ENCODE data around the gene CCDC71. TPM values are rescaled to one million over a fixed set of nuclear protein-coding genes. Genes with fewer than 3 reads are reported as not detected.

Gene CCDC71
- polyA plus RNA-seq, 3 donors = 1.0 to 11.2 (median 1.2) TPM

DNA sequence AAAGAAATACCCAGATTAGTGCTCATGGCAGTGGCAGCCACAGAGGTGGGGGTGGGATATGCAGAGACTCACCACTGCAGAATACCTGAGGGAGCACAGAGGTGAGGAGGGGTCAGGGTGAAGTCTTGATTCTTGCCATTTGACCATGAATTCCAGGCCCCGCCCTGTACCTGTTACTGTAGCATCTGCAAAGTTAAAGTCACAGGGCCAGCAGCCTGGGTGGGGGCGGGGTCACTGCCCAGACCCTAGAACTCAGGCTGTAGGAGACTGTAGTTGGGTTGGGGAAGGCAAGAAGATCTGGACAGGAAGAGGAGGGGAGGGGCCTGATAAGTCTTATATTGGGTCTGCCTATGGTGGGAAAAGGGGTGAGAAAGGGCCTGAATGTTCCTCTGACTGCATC, 14.5 kb downstream of the CCDC71 start:
- Histone ChIP-seq H3K9me3 (replicated peaks in 1 of 2; ENCODE audit: control insufficient read depth in 1 of 2, insufficient read depth in 1 of 2, low read length in 2 of 2) (no peaks in the 10 kb centered on the region), H3K4me2 (replicated peaks; ENCODE audit: extremely low read depth, low read length, poor library complexity, severe bottlenecking) (no peak overlapping the region), H3K36me3 (replicated peaks in 1 of 2; ENCODE audit: control insufficient read depth in 1 of 2, insufficient read depth in 2 of 2, low read length in 2 of 2) (no peaks in the 10 kb centered on the region), H3K4me1 (ENCODE audit: control insufficient read depth in 1 of 2, insufficient read depth in 2 of 2, low read length in 2 of 2) (no peaks in the 10 kb centered on the region), H3K4me3 (replicated peaks in 1 of 3; ENCODE audit: low read depth in 2 of 3, low read length in 3 of 3) (no peak overlapping the region), H3K27ac (ENCODE audit: low read depth in 1 of 2, low read length in 2 of 2) (no peak overlapping the region), H2AFZ (ENCODE audit: insufficient read depth, low read depth, low read length, poor library complexity, severe bottlenecking) (no peak overlapping the region), H4K20me1 (ENCODE audit: insufficient read depth, low read length) (no peaks in the 10 kb centered on the region), H3K9ac (ENCODE audit: insufficient read depth, low read length, poor library complexity, severe bottlenecking) (no peak overlapping the region), H3K79me2 (ENCODE audit: insufficient read depth, low read length) (no peaks in the 10 kb centered on the region), H3K27me3 (ENCODE audit: control insufficient read depth in 2 of 2, insufficient read depth in 2 of 2, low read length in 2 of 2) (no peaks in the 10 kb centered on the region)
- DNase-seq = no peak
- intact Hi-C loops (cut with micrococcal nuclease) = loop anchor here in 1 of 2 donors (10.0 kb wide), 1 partner anchor 157 kb away; the partner anchor contains the start of gene P4HTM
- TF ChIP-seq, protein P1, sequence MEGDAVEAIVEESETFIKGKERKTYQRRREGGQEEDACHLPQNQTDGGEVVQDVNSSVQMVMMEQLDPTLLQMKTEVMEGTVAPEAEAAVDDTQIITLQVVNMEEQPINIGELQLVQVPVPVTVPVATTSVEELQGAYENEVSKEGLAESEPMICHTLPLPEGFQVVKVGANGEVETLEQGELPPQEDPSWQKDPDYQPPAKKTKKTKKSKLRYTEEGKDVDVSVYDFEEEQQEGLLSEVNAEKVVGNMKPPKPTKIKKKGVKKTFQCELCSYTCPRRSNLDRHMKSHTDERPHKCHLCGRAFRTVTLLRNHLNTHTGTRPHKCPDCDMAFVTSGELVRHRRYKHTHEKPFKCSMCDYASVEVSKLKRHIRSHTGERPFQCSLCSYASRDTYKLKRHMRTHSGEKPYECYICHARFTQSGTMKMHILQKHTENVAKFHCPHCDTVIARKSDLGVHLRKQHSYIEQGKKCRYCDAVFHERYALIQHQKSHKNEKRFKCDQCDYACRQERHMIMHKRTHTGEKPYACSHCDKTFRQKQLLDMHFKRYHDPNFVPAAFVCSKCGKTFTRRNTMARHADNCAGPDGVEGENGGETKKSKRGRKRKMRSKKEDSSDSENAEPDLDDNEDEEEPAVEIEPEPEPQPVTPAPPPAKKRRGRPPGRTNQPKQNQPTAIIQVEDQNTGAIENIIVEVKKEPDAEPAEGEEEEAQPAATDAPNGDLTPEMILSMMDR (IDR thresholded peaks at IDR 0.05) = no peak
- 100% methylated on average over 2 of the region's 2 CpGs for WGBS (ENCODE audit: insufficient coverage)
- peaks cover 3 to 4% (median 3%) of the 10 kb centered on the region in 3 donors for H3K27me3 Mint-ChIP-seq (ENCODE audit: low read depth in 3 of 3)
- no peak overlapping the region for H3K4me3 Mint-ChIP-seq
- H3K4me1 Mint-ChIP-seq = no peaks in the 10 kb centered on the region
- no peaks in the 10 kb centered on the region for H3K36me3 Mint-ChIP-seq
- no peaks in the 10 kb centered on the region for H3K9me3 Mint-ChIP-seq
- H3K27ac Mint-ChIP-seq = peak overlapping the region in 1 of 7 donors; percentile 5

DNA sequence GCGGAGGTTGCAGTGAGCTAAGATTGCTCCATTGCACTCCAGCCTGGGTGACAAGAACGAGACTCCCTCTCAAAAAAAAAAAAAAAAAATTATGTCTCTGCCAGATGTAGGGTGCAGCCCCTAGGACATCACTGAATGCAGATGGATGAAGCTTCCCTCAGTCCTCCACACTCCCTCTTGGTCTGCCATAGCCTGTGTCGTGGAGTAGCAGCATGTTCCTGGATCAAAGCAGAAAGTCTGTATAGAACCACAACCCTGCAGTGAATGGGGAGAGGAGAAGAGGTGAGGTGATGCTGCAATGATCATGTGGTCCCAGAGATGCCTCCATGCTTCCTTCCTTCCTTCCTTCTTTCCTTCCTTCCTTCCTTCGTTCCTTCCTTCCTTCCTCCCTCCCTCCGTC, 18.0 kb downstream of the CCDC71 start:
- WGBS (ENCODE audit: insufficient coverage) = 40% methylated on average over 2 of the region's 5 CpGs
- no peak for DNase-seq
- Mint-ChIP-seq H3K4me3 (no peak overlapping the region), H3K36me3 (no peaks in the 10 kb centered on the region), H3K27ac (no peak overlapping the region), H3K9me3 (peaks cover 0 to 2% (median 0%) of the 10 kb centered on the region in 7 donors), H3K27me3 (ENCODE audit: low read depth in 3 of 3) (peaks cover 1 to 7% (median 3%) of the 10 kb centered on the region in 3 donors), H3K4me1 (no peaks in the 10 kb centered on the region)
- no peak overlapping the region for H3K4me2 ChIP-seq (replicated peaks; ENCODE audit: extremely low read depth, low read length, poor library complexity, severe bottlenecking)
- intact Hi-C loops (cut with micrococcal nuclease) = no loop called here
- H3K27me3 ChIP-seq (ENCODE audit: control insufficient read depth in 2 of 2, insufficient read depth in 2 of 2, low read length in 2 of 2) = no peaks in the 10 kb centered on the region
- peaks cover 0 to 3% of the 10 kb centered on the region in 2 donors for H3K9me3 ChIP-seq (replicated peaks in 1 of 2; ENCODE audit: control insufficient read depth in 1 of 2, insufficient read depth in 1 of 2, low read length in 2 of 2)
- TF ChIP-seq, protein P1 (IDR thresholded peaks at IDR 0.05) = no peak
- no peaks in the 10 kb centered on the region for H4K20me1 ChIP-seq (ENCODE audit: insufficient read depth, low read length)
- no peak overlapping the region for H3K4me3 ChIP-seq (replicated peaks in 1 of 3; ENCODE audit: low read depth in 2 of 3, low read length in 3 of 3)
- H3K36me3 ChIP-seq (replicated peaks in 1 of 2; ENCODE audit: control insufficient read depth in 1 of 2, insufficient read depth in 2 of 2, low read length in 2 of 2) = no peaks in the 10 kb centered on the region
- no peaks in the 10 kb centered on the region for H3K4me1 ChIP-seq (ENCODE audit: control insufficient read depth in 1 of 2, insufficient read depth in 2 of 2, low read length in 2 of 2)
- no peaks in the 10 kb centered on the region for H3K79me2 ChIP-seq (ENCODE audit: insufficient read depth, low read length)
- H3K27ac ChIP-seq (ENCODE audit: low read depth in 1 of 2, low read length in 2 of 2) = no peak overlapping the region
- no peak overlapping the region for H3K9ac ChIP-seq (ENCODE audit: insufficient read depth, low read length, poor library complexity, severe bottlenecking)
- H2AFZ ChIP-seq (ENCODE audit: insufficient read depth, low read depth, low read length, poor library complexity, severe bottlenecking) = no peak overlapping the region

Measured in CD14-positive monocyte (primary cell).